Measurements from ENCODE around the gene VTI1A.
"Not testable (repeated sequence)": the region's sequence is repeated elsewhere in the genome, so short reads cannot be mapped to it uniquely, and the experiment has no call there.

Gene VTI1A

DNA sequence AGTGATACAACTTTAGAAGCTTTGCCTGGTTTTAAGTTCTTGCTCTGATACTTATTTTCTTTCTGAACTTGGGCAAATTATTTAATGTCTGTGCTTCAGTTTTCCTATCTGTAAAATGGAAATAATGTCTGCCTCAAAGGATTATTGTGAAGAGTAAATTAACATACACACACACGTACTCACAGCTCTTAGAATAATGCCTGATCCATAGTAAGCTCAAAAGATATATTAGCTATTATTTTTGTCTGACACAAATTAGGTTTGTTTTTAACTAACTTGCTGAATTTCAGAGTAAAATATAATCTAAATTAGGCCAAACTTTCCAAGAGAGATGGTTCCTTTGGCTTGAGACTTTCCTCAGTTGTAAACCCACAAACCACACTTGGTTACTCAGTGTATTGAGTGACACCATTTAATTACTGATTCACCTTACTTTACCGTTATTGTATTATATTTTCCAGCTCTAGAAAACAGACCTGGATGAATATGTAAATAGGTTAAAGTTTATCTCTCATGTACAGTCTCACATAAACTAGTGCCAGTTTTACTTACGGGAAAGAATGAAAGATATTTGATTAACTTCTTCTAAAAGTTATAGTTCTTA lies 50.4 kb downstream of the VTI1A start:
- no peak overlapping the region for H3K9ac ChIP-seq
- H3K4me2 ChIP-seq, result no peak overlapping the region
- H3K4me1 ChIP-seq (ENCODE audit: low read depth, poor library complexity, severe bottlenecking), result no peaks in the 10 kb centered on the region
- no peak overlapping the region for H3K27ac ChIP-seq
- H3K36me3 ChIP-seq (ENCODE audit: insufficient read depth), result no peaks in the 10 kb centered on the region
- H4K20me1 ChIP-seq (ENCODE audit: insufficient read depth), result no peaks in the 10 kb centered on the region
- no peak overlapping the region for H2AFZ ChIP-seq (ENCODE audit: low read depth)
- H3K4me3 ChIP-seq (IDR thresholded peaks at IDR 0.05; ENCODE audit: insufficient read depth, low read depth, low read length), result no peak overlapping the region
- H3K79me2 ChIP-seq (ENCODE audit: insufficient read depth, low read depth), result no peaks in the 10 kb centered on the region
- no peaks in the 10 kb centered on the region for H3K27me3 ChIP-seq (ENCODE audit: insufficient read depth, low read depth)
- TF ChIP-seq CTCF (conservative IDR thresholded peaks at IDR 0.05; ENCODE audit: low read depth, low read length), result no peak

- H3K27me3 ChIP-seq (ENCODE audit: insufficient read depth, low read depth), result no peaks in the 10 kb centered on the region
- H3K79me2 ChIP-seq (ENCODE audit: insufficient read depth, low read depth), result no peaks in the 10 kb centered on the region
- H3K9ac ChIP-seq, result no peak overlapping the region
- H4K20me1 ChIP-seq (ENCODE audit: insufficient read depth), result no peaks in the 10 kb centered on the region
- no peak for TF ChIP-seq CTCF (conservative IDR thresholded peaks at IDR 0.05; ENCODE audit: low read depth, low read length)
- H3K27ac ChIP-seq, result no peak overlapping the region
- H3K4me3 ChIP-seq (IDR thresholded peaks at IDR 0.05; ENCODE audit: insufficient read depth, low read depth, low read length), result no peak overlapping the region
- no peaks in the 10 kb centered on the region for H3K4me1 ChIP-seq (ENCODE audit: low read depth, poor library complexity, severe bottlenecking)
- H3K36me3 ChIP-seq (ENCODE audit: insufficient read depth), result no peaks in the 10 kb centered on the region
- no peak overlapping the region for H3K4me2 ChIP-seq
- H2AFZ ChIP-seq (ENCODE audit: low read depth), result no peak overlapping the region
These were observed 51.8 kb downstream of the VTI1A start for GRCh38 chr10:112498806-112499205.

GRCh38 chr10:112499985-112500384 lies 53.0 kb downstream of the VTI1A start:
- H2AFZ ChIP-seq (ENCODE audit: low read depth); H3K9ac ChIP-seq; H3K36me3 ChIP-seq (ENCODE audit: insufficient read depth); H4K20me1 ChIP-seq (ENCODE audit: insufficient read depth); H3K4me1 ChIP-seq (ENCODE audit: low read depth, poor library complexity, severe bottlenecking); H3K27ac ChIP-seq; H3K27me3 ChIP-seq (ENCODE audit: insufficient read depth, low read depth); H3K4me2 ChIP-seq; H3K4me3 ChIP-seq (IDR thresholded peaks at IDR 0.05; ENCODE audit: insufficient read depth, low read depth, low read length); H3K79me2 ChIP-seq (ENCODE audit: insufficient read depth, low read depth): not testable (repeated sequence)

GRCh38 chr10:112502536-112502935 lies 55.5 kb downstream of the VTI1A start:
- Histone ChIP-seq H3K79me2 (ENCODE audit: insufficient read depth, low read depth) (no peaks in the 10 kb centered on the region), H2AFZ (ENCODE audit: low read depth) (no peak overlapping the region), H3K4me3 (IDR thresholded peaks at IDR 0.05; ENCODE audit: insufficient read depth, low read depth, low read length) (no peak overlapping the region), H3K4me1 (ENCODE audit: low read depth, poor library complexity, severe bottlenecking) (no peaks in the 10 kb centered on the region), H3K9ac (no peak overlapping the region), H3K36me3 (ENCODE audit: insufficient read depth) (no peaks in the 10 kb centered on the region), H4K20me1 (ENCODE audit: insufficient read depth) (no peaks in the 10 kb centered on the region), H3K4me2 (no peak overlapping the region), H3K27ac (no peak overlapping the region), H3K27me3 (ENCODE audit: insufficient read depth, low read depth) (no peaks in the 10 kb centered on the region)
- no peak for TF ChIP-seq CTCF (conservative IDR thresholded peaks at IDR 0.05; ENCODE audit: low read depth, low read length)

GRCh38 chr10:112503643-112504042 lies 56.6 kb downstream of the VTI1A start:
- Histone ChIP-seq H3K9ac (no peak overlapping the region), H3K4me2 (no peak overlapping the region), H3K4me1 (ENCODE audit: low read depth, poor library complexity, severe bottlenecking) (no peaks in the 10 kb centered on the region), H3K27ac (no peak overlapping the region), H2AFZ (ENCODE audit: low read depth) (no peak overlapping the region), H3K4me3 (IDR thresholded peaks at IDR 0.05; ENCODE audit: insufficient read depth, low read depth, low read length) (no peak overlapping the region), H3K27me3 (ENCODE audit: insufficient read depth, low read depth) (no peaks in the 10 kb centered on the region), H3K36me3 (ENCODE audit: insufficient read depth) (no peaks in the 10 kb centered on the region), H3K79me2 (ENCODE audit: insufficient read depth, low read depth) (no peaks in the 10 kb centered on the region; the same call in 1 of the 2 replicates), H4K20me1 (ENCODE audit: insufficient read depth) (no peaks in the 10 kb centered on the region)
- no peak for TF ChIP-seq CTCF (conservative IDR thresholded peaks at IDR 0.05; ENCODE audit: low read depth, low read length)
